GM12878 (cell line): Measurements from ENCODE around the gene NOP53. TPM values are rescaled to one million over a fixed set of nuclear protein-coding genes. Genes with fewer than 3 reads are reported as not detected.

Experiments used
- ATAC-seq: fragments of 200-7000 bp; cut with Tn5 transposase; 3 replicates; pipeline ENCODE4 v1.9.1; 2020; ENCODE audit warnings: mild to moderate bottlenecking, moderate library complexity
- BruUV-seq: library from RNA; stranded (reverse); fragments of 400-500 nt; replicated peaks from 2 replicates; lab custom pipeline; 2021; lab: Mats Ljungman, UMichigan
- CTCF ChIA-PET: fragments of 300-600 bp; sonication (Branson Sonifier 250); formaldehyde crosslinking; extraction: SDS; loops from one replicate; lab custom pipeline; 2021; ENCODE audit warnings: inconsistent platforms; lab: Yijun Ruan, JAX
- POLR2A ChIA-PET: fragments of 350-600 bp; formaldehyde crosslinking; extraction: SDS; loops from one replicate; lab custom pipeline; 2021; ENCODE audit warnings: inconsistent platforms; lab: Charles Lee
- RAD21 ChIA-PET: fragments of 300-600 bp; sonication (Branson Sonifier 250); formaldehyde crosslinking; loops from one replicate; lab custom pipeline; 2023; ENCODE audit warnings: antibody characterized with exemption; ENCODE audit not compliant: unreplicated experiment; lab: Charles Lee
- SMC1A ChIA-PET: fragments of 300-600 bp; sonication (Branson Sonifier 250); formaldehyde crosslinking; loops from one replicate; lab custom pipeline; 2023; ENCODE audit not compliant: unreplicated experiment, uncharacterized antibody; lab: Charles Lee
- DNase-seq: peaks from one replicate; pipeline ENCODE4 v3.0.0-alpha.2; 2011; ENCODE audit warnings: low read depth, low spot score
- FAIRE-seq: peaks from 3 replicates; lab custom pipeline; 2011; peaks lifted over from hg19 to GRCh38; lab: Jason Lieb, UNC
- H2AFZ ChIP-seq: 2 replicates; pipeline ENCODE4 v1.6.0; 2011; ENCODE audit warnings: low read depth, low read length, control low read depth; ENCODE audit not compliant: control insufficient read depth
- H3K27ac ChIP-seq: 2 replicates; pipeline ENCODE4 v1.5.1; 2011; ENCODE audit warnings: control low read depth; ENCODE audit not compliant: control insufficient read depth, insufficient read depth
- H3K27me3 ChIP-seq, 2 experiments: replicated peaks in 1 of 2; 2 replicates each; pipeline versions ENCODE4 v1.6.0 to v1.6.1; 2011; ENCODE audit warnings: low read length in 1 of 2; ENCODE audit not compliant: control insufficient read depth in 2 of 2, insufficient read depth in 2 of 2
- H3K36me3 ChIP-seq, 2 experiments: 2 replicates each; pipeline ENCODE4 v1.5.1; 2011; ENCODE audit warnings: low read length in 1 of 2; ENCODE audit not compliant: control insufficient read depth in 2 of 2, insufficient read depth in 2 of 2
- H3K4me1 ChIP-seq: 2 replicates; pipeline ENCODE4 v1.6.1; 2011; ENCODE audit warnings: mild to moderate bottlenecking, low read length, moderate library complexity, mixed read lengths; ENCODE audit not compliant: control insufficient read depth, insufficient read depth
- H3K4me2 ChIP-seq: 2 replicates; pipeline ENCODE4 v1.6.0; 2011; ENCODE audit warnings: control low read depth; ENCODE audit not compliant: control insufficient read depth, insufficient read depth
- H3K4me3 ChIP-seq: fragments of 200-600 bp; sonication (generic); 2 replicates; pipeline ENCODE4 v1.5.1; 2016
- H3K79me2 ChIP-seq: 2 replicates; pipeline ENCODE4 v1.6.0; 2011; ENCODE audit warnings: low read length; ENCODE audit not compliant: control insufficient read depth, insufficient read depth
- H3K9ac ChIP-seq: 2 replicates; pipeline ENCODE4 v1.8.0; 2011; ENCODE audit warnings: low read length, control low read depth, mixed read lengths; ENCODE audit not compliant: control insufficient read depth, insufficient read depth
- H3K9me3 ChIP-seq: replicated peaks from 3 replicates; pipeline ENCODE4 v1.5.1; 2011; ENCODE audit warnings: mild to moderate bottlenecking, low read length; ENCODE audit not compliant: control insufficient read depth, insufficient read depth
- H4K20me1 ChIP-seq: 2 replicates; pipeline ENCODE4 v1.6.0; 2011; ENCODE audit not compliant: control insufficient read depth, insufficient read depth
- BCLAF1 ChIP-seq: fragments of 450-650 bp; IDR thresholded peaks from 2 replicates; pipeline ENCODE4 v1.6.1; 2017; ENCODE audit warnings: antibody characterized with exemption, mild to moderate bottlenecking, moderate library complexity
- CHD1 ChIP-seq: IDR thresholded peaks from 2 replicates; pipeline ENCODE4 v1.6.1; 2012; ENCODE audit warnings: low read depth, low read length, improper control_type of control experiment
- FOS ChIP-seq: IDR thresholded peaks from 3 replicates; pipeline ENCODE4 v1.6.1; 2011; ENCODE audit warnings: borderline replicate concordance; ENCODE audit not compliant: insufficient read length; ENCODE audit errors: extremely low read depth
- JUNB ChIP-seq: IDR thresholded peaks from 2 replicates; pipeline ENCODE4 v1.6.1; 2016; ENCODE audit warnings: antibody characterized with exemption, mild to moderate bottlenecking
- MTA3 ChIP-seq: IDR thresholded peaks from 2 replicates; pipeline ENCODE4 v1.6.1; 2012; ENCODE audit warnings: low read length, inconsistent platforms, borderline replicate concordance
- NFXL1 ChIP-seq: fragments of 450-650 bp; IDR thresholded peaks from 2 replicates; pipeline ENCODE4 v1.6.1; 2017; ENCODE audit warnings: antibody characterized with exemption, mild to moderate bottlenecking, borderline replicate concordance
- PML ChIP-seq: IDR thresholded peaks from 2 replicates; pipeline ENCODE4 v1.6.1; 2012; ENCODE audit warnings: low read length, inconsistent platforms
- RUNX3 ChIP-seq: IDR thresholded peaks from 2 replicates; pipeline ENCODE4 v1.6.1; 2012; ENCODE audit warnings: low read length, inconsistent platforms
- ZBED1 ChIP-seq: IDR thresholded peaks from 2 replicates; pipeline ENCODE4 v1.6.1; 2016; ENCODE audit warnings: borderline replicate concordance
- ZNF217 ChIP-seq: fragments of 450-650 bp; IDR thresholded peaks from 2 replicates; pipeline ENCODE4 v1.6.1; 2017; ENCODE audit warnings: antibody characterized with exemption, mild to moderate bottlenecking
- whole genome bisulfite sequencing: methylation state at CpG from one replicate; pipeline ENCODE4 v1.1.6; 2016; ENCODE audit warnings: low lambda C conversion rate; ENCODE audit not compliant: insufficient replicate concordance, insufficient coverage; ENCODE audit errors: missing lambda C conversion rate; 5-methylcytosine and 5-hydroxymethylcytosine counted together
- in situ Hi-C: fragments of 300-500 bp; cut with MboI; formaldehyde crosslinking; loops from 9 replicates; pipeline ENCODE4 v1.14.3; 2018; ENCODE audit warnings: mixed read lengths
- intact Hi-C: fragments of 100-400 bp; cut with micrococcal nuclease; formaldehyde crosslinking; loops from one replicate; pipeline ENCODE4 v1.14.2; 2022; ENCODE audit not compliant: unreplicated experiment
- polyA plus RNA-seq, 11 experiments: library from polyadenylated mRNA; depleted of rRNA in 4 of 11; unstranded in 6 of 11; stranded (reverse) in 5 of 11; fragments of >200 nt; fragmentation: Nextera tagmentation in 4 of 11; fragmentation: Illumina TruSeq in 1 of 11; extraction: Ambion mirVana in 4 of 11; extraction: Trizol in 1 of 11; gene quantifications; 1 replicate in 1 of 11; 2 replicates in 10 of 11; pipeline versions ENCODE4 v1.2.1 to v1.2.3, GENCODE V29; 2011 to 2016; ENCODE audit warnings: inconsistent platforms in 2 of 11, missing spikeins in 2 of 11, low read depth in 1 of 11
- total RNA-seq, 4 experiments: library from RNA; depleted of rRNA in 3 of 4; stranded (reverse); fragments of >200 nt in 3 of 4; fragmentation: Illumina TruSeq in 1 of 4; extraction: Trizol in 1 of 4; gene quantifications; 2 replicates each; pipeline versions ENCODE4 v1.2.1 to v1.2.3, GENCODE V29; 2013 to 2021

Gene NOP53
- total and polyA plus RNA-seq, 10 of the 15 experiments (the other 5 are each of a cell fraction or from before 2014, with no cell fraction given), result 6.0 to 386 (median 167) TPM

- H4K20me1 ChIP-seq, result no peaks in the 10 kb centered on the region
- no peak overlapping the region for H2AFZ ChIP-seq
- no peak overlapping the region for H3K4me2 ChIP-seq
- no peak for TF ChIP-seq MTA3
- no peak for TF ChIP-seq ZBED1
- no peak for TF ChIP-seq PML
- ChIA-PET RAD21 (no interaction called here), SMC1A (no interaction called here), CTCF (interaction anchor here (6.4 to 8.3 kb wide), 2 partner anchors 265 to 267 kb away, joined by 70 to 163 read pairs; no protein-coding TSS in a partner anchor), POLR2A (no interaction called here)
- FAIRE-seq, result no peak
- intact Hi-C loops, result loop anchor here (10.0 kb wide), 1 partner anchor 416 kb away; no protein-coding TSS in a partner anchor
- H3K9ac ChIP-seq, result no peak overlapping the region
- no peak for ATAC-seq
- DNase-seq, result no peak
- H3K27me3 ChIP-seq, result no peaks in the 10 kb centered on the region
- no peak overlapping the region for H3K27ac ChIP-seq
- H3K9me3 ChIP-seq, result no peaks in the 10 kb centered on the region
- H3K4me1 ChIP-seq, result no peaks in the 10 kb centered on the region
- H3K79me2 ChIP-seq, result no peaks in the 10 kb centered on the region
- WGBS, result 95% methylated on average over 10 of the region's 43 CpGs
- no TSS peak for BruUV-seq
- in situ Hi-C loops, result no loop called here
- H3K36me3 ChIP-seq, result peaks cover 0 to 2% of the 10 kb centered on the region in 2 experiments; a peak in 3 of 4 replicates
- no peak overlapping the region for H3K4me3 ChIP-seq
Observed at GRCh38 chr19:47700934-47701716, 44.2 kb upstream of the NOP53 start.

GRCh38 chr19:47701717-47702552, 43.4 kb upstream of the NOP53 start:
- no peak for ATAC-seq
- 97% methylated on average over 40 of the region's 91 CpGs for WGBS
- Histone ChIP-seq H3K79me2 (no peaks in the 10 kb centered on the region), H3K36me3 (peaks cover 0 to 2% of the 10 kb centered on the region in 2 experiments; a peak in 3 of 4 replicates), H3K4me3 (no peak overlapping the region), H3K4me2 (no peak overlapping the region), H3K4me1 (no peaks in the 10 kb centered on the region), H3K9me3 (no peaks in the 10 kb centered on the region), H3K27ac (no peak overlapping the region), H3K9ac (no peak overlapping the region), H2AFZ (no peak overlapping the region), H4K20me1 (no peaks in the 10 kb centered on the region), H3K27me3 (no peaks in the 10 kb centered on the region)
- ChIA-PET POLR2A (no interaction called here), RAD21 (no interaction called here), SMC1A (no interaction called here), CTCF (interaction anchor here (8.3 kb wide), 1 partner anchor 266 kb away, joined by 163 read pairs; no protein-coding TSS in a partner anchor)
- in situ Hi-C loops, result no loop called here
- intact Hi-C loops, result loop anchor here (10.0 kb wide), 1 partner anchor 417 kb away; no protein-coding TSS in a partner anchor
- no TSS peak for BruUV-seq
- no peak for DNase-seq
- no peak for FAIRE-seq
- no peak for TF ChIP-seq CHD1
- no peak for TF ChIP-seq RUNX3
- TF ChIP-seq ZNF217, result no peak
- TF ChIP-seq NFXL1, result no peak
- TF ChIP-seq JUNB, result no peak
- TF ChIP-seq BCLAF1, result no peak
- no peak for TF ChIP-seq FOS
